Ishikawa (cell line): ENCODE results near the gene NKX2-2.

ENCODE experiments used
- CEBPB ChIP-seq: IDR thresholded peaks from 2 replicates; pipeline ENCODE4 v1.6.1; 2012
- CREB1 ChIP-seq: IDR thresholded peaks from 2 replicates; pipeline ENCODE4 v1.6.1; 2012; ENCODE audit warnings: low read depth
- EGR1 ChIP-seq: IDR thresholded peaks from 2 replicates; pipeline ENCODE4 v1.6.1; 2012
- EP300 ChIP-seq: IDR thresholded peaks from 2 replicates; pipeline ENCODE4 v1.6.1; 2012; ENCODE audit warnings: borderline replicate concordance
- FOXM1 ChIP-seq: IDR thresholded peaks from 2 replicates; pipeline ENCODE4 v1.6.1; 2012; ENCODE audit warnings: low read depth, borderline replicate concordance
- NFIC ChIP-seq: IDR thresholded peaks from 2 replicates; pipeline ENCODE4 v1.6.1; 2012
- RAD21 ChIP-seq: IDR thresholded peaks from 2 replicates; pipeline ENCODE4 v1.6.1; 2012; ENCODE audit warnings: low read depth
- REST ChIP-seq: IDR thresholded peaks from 2 replicates; pipeline ENCODE4 v1.6.1; 2012; ENCODE audit warnings: low read depth, mild to moderate bottlenecking
- TAF1 ChIP-seq: IDR thresholded peaks from 2 replicates; pipeline ENCODE4 v1.6.1; 2012; ENCODE audit warnings: low read depth, mild to moderate bottlenecking
- TCF12 ChIP-seq: IDR thresholded peaks from 2 replicates; pipeline ENCODE4 v1.6.1; 2012; ENCODE audit warnings: low read depth
- TEAD4 ChIP-seq: IDR thresholded peaks from 2 replicates; pipeline ENCODE4 v1.6.1; 2012
- USF1 ChIP-seq: IDR thresholded peaks from 2 replicates; pipeline ENCODE4 v1.6.1; 2012
- YY1 ChIP-seq: IDR thresholded peaks from 2 replicates; pipeline ENCODE4 v1.6.1; 2012; ENCODE audit warnings: low read depth
- ZBTB7A ChIP-seq: IDR thresholded peaks from 2 replicates; pipeline ENCODE4 v1.6.1; 2012; ENCODE audit warnings: low read depth
- TF ChIP-seq, protein P1 (sequence below): IDR thresholded peaks from 2 replicates; pipeline ENCODE4 v1.6.1; 2012

Gene NKX2-2

DNA sequence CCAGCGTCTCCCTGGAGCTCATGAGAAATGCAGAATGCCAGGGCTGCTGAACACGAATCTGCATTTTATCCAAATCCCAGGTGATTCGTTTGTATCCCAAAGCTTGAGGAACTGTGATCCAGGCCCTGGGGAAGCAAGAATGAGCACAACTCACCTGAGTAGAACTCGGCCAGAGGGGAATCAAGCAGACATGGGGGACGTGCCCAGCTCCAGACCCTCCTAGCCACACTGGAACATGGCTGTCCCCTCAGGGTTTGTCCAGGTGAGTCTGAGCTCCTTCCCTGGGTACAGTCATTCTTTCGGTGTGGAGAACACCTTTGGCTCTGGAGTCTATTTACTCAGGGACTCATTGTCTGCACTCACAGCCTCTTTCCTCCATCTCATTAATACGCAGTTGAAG, 13.3 kb downstream of the NKX2-2 start:
- no peak for TF ChIP-seq YY1

DNA sequence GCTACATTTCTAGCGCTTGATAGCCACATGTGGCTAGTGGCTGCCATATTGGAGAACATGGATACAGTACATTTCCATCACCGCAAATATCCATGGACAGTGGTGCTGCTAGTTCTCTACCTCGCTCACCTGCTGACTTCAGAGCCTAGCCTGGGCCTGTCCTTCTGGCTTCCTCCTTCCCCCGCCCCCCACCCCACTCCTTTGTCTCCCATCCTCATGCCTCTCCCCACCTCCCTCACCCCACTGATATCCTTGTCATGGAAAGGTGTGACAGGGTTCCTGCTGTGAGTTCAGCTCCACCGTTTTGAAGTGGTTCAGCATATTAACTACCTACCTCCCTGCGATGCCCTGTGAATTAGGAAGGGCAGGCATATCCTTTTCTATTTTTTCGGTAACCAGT, 14.2 kb downstream of the NKX2-2 start:
- no peak for TF ChIP-seq RAD21
- TF ChIP-seq USF1 = no peak
- TF ChIP-seq REST = no peak
- no peak for TF ChIP-seq YY1

- TF ChIP-seq REST (no peak), YY1 (no peak), RAD21 (no peak), TEAD4 (no peak), CEBPB (no peak), USF1 (no peak), CREB1 (no peak)
- TF ChIP-seq, protein P1, sequence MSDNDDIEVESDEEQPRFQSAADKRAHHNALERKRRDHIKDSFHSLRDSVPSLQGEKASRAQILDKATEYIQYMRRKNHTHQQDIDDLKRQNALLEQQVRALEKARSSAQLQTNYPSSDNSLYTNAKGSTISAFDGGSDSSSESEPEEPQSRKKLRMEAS = no peak
Measured at GRCh38 chr20:21498635-21499034, 15.2 kb downstream of the NKX2-2 start.

DNA sequence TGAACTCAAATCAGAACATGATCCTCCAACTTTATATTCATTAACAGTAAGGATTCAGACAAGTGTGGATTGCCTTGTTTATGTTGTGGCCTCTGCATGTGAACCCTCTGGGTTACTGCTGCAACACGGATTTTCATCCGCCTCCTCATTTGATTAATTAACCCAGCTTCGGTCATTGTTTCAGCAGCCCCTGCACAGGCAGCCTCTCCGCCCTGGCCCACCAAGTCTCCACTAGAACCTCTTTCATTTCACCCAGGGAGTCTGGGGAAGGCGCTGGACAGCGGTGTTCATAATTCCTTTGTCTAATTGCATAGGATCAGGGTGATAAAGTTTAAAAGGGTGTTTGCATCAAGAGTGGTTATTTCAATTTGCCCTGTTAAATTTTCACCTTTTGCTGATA, 15.7 kb downstream of the NKX2-2 start:
- TF ChIP-seq TCF12 = no peak

- no peak for TF ChIP-seq EP300
- TF ChIP-seq TCF12 = no peak
- TF ChIP-seq NFIC = no peak
- TF ChIP-seq REST = no peak
- TF ChIP-seq RAD21 = no peak
- TF ChIP-seq TAF1 = no peak
- no peak for TF ChIP-seq CEBPB
Measured at GRCh38 chr20:21496452-21496851, 17.4 kb downstream of the NKX2-2 start.

DNA sequence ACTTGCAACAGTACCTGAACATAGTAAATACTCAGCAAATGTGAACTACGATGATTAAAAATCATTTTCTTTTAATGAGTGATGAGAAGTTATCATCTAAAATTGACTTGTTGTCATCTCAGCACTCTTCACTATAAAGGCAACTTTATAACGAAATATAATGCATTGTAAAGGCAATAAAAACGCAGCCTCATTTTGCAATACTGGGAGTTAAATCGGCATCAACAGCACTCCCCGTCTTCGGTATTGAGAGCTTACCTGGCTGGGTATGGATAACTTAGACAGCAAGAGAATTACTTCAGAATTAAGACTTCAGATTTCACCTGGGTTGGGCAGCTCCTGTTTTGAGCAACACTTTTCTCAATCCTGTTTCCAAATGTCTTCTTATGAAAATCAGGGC, 20.8 kb downstream of the NKX2-2 start:
- TF ChIP-seq TCF12 (no peak), TEAD4 (no peak), FOXM1 (no peak), TAF1 (no peak), USF1 (no peak), EP300 (no peak)

- TF ChIP-seq, protein P1 = no peak
- TF ChIP-seq CEBPB = no peak
- no peak for TF ChIP-seq USF1
- no peak for TF ChIP-seq REST
- no peak for TF ChIP-seq CREB1
- no peak for TF ChIP-seq YY1
- no peak for TF ChIP-seq ZBTB7A
- no peak for TF ChIP-seq EP300
- TF ChIP-seq TCF12 = no peak
- TF ChIP-seq RAD21 = no peak
- TF ChIP-seq EGR1 = no peak
- TF ChIP-seq FOXM1 = no peak
- TF ChIP-seq TEAD4 = no peak
- TF ChIP-seq NFIC = no peak
Measured at GRCh38 chr20:21490105-21490504, 23.8 kb downstream of the NKX2-2 start.
